Mammary epithelial cell (primary cell): ENCODE results near the gene ROPN1.
"Not testable (repeated sequence)": the region's sequence is repeated elsewhere in the genome, so short reads cannot be mapped to it uniquely, and the experiment has no call there.

Source experiments
- CTCF ChIP-seq, 2 donors: IDR thresholded peaks in 1 of 2; conservative IDR thresholded peaks in 1 of 2; 2 replicates each; pipeline ENCODE4 v1.5.1; 2011 to 2012; ENCODE audit warnings: inconsistent platforms in 2 of 2, low read length in 2 of 2, mild to moderate bottlenecking in 2 of 2, control low read depth in 1 of 2, low read depth in 1 of 2; ENCODE audit not compliant: insufficient read depth in 1 of 2; ENCODE audit errors: extremely low read depth in 1 of 2
- EZH2 ChIP-seq: IDR thresholded peaks from 2 replicates; pipeline ENCODE4 v1.6.1; 2012; ENCODE audit warnings: low read length, inconsistent platforms, borderline replicate concordance

- not testable (repeated sequence) for TF ChIP-seq CTCF (conservative IDR thresholded peaks at IDR 0.05 in 1 of 2, IDR thresholded peaks at IDR 0.05 in 1 of 2; ENCODE audit: extremely low read depth in 1 of 2, insufficient read depth in 1 of 2, low read depth in 1 of 2, low read length in 2 of 2); EZH2
Observed at GRCh38 chr3:124008321-124008720, 16.4 kb upstream of the ROPN1 start.
